Stimulated activated CD4-positive, alpha-beta T cell treated with anti-CD3 and anti-CD28 coated beads, Interleukin-2, amount 100 ng/mL, for 4 hours (primary cell): ENCODE results near the gene CCDC154.
"Not testable (repeated sequence)": the region's sequence is repeated elsewhere in the genome, so short reads cannot be mapped to it uniquely, and the experiment has no call there.

ENCODE experiments used
- DNase-seq: peaks from one replicate; pipeline ENCODE4 v3.0.0-alpha.2; 2020; ENCODE audit warnings: low read depth

CCDC154 gene

GRCh38 chr16:1443980-1444729 lies at the start of gene CCDC154:
CCDC154 (minus strand) TSS chr16:1444556; CDS start chr16:1444322, 234 bp downstream.
- no peak for DNase-seq

GRCh38 chr16:1493746-1494094 lies 49.4 kb upstream of the CCDC154 start:
- no peak for DNase-seq

GRCh38 chr16:1492923-1493745 lies 48.8 kb upstream of the CCDC154 start, which contains the start of gene TELO2:
TELO2 (plus strand) TSS chr16:1493360; CDS start chr16:1494282, 922 bp downstream.
- DNase-seq, result peak; percentile 80

GRCh38 chr16:1492082-1492922 lies 47.9 kb upstream of the CCDC154 start:
- DNase-seq, result no peak

- no peak for DNase-seq
These were observed 47.0 kb upstream of the CCDC154 start for GRCh38 chr16:1491327-1491726.

GRCh38 chr16:1489077-1489476 lies 44.7 kb upstream of the CCDC154 start:
- no peak for DNase-seq

- DNase-seq, result no peak
These were observed 44.3 kb upstream of the CCDC154 start, which contains the start of gene PTX4 for GRCh38 chr16:1488619-1489018. PTX4 (minus strand) TSS chr16:1488944; CDS start chr16:1488909, 35 bp downstream.

GRCh38 chr16:1488054-1488601 lies 43.8 kb upstream of the CCDC154 start:
- no peak for DNase-seq

- DNase-seq, result no peak
These were observed 43.2 kb upstream of the CCDC154 start for GRCh38 chr16:1487395-1488053.

- no peak for DNase-seq
These were observed 42.4 kb upstream of the CCDC154 start for GRCh38 chr16:1486551-1487390.

GRCh38 chr16:1485847-1486496 lies 41.6 kb upstream of the CCDC154 start:
- no peak for DNase-seq

GRCh38 chr16:1481906-1482835 lies 37.8 kb upstream of the CCDC154 start:
- no peak for DNase-seq

GRCh38 chr16:1478937-1479336 lies 34.6 kb upstream of the CCDC154 start:
- DNase-seq, result not testable (repeated sequence)

- DNase-seq, result no peak
These were observed 32.7 kb upstream of the CCDC154 start for GRCh38 chr16:1477033-1477432.

GRCh38 chr16:1475552-1476114 lies 31.3 kb upstream of the CCDC154 start:
- no peak for DNase-seq

GRCh38 chr16:1474796-1475551 lies 30.6 kb upstream of the CCDC154 start, which contains the start of gene CLCN7:
CLCN7 (minus strand) TSS chr16:1475028; CDS start chr16:1474974, 54 bp downstream.
- peak; percentile 79 for DNase-seq

GRCh38 chr16:1474082-1474795 lies 29.9 kb upstream of the CCDC154 start:
- no peak for DNase-seq
